LNCAP (cell line): Measurements from ENCODE around the gene HIPK1.

Experiments
- TF ChIP-seq, protein P1 (sequence below): fragments of 450-650 bp; IDR thresholded peaks from 2 replicates; pipeline ENCODE4 v1.5.1; 2017; ENCODE audit warnings: mild to moderate bottlenecking

The HIPK1 gene

DNA sequence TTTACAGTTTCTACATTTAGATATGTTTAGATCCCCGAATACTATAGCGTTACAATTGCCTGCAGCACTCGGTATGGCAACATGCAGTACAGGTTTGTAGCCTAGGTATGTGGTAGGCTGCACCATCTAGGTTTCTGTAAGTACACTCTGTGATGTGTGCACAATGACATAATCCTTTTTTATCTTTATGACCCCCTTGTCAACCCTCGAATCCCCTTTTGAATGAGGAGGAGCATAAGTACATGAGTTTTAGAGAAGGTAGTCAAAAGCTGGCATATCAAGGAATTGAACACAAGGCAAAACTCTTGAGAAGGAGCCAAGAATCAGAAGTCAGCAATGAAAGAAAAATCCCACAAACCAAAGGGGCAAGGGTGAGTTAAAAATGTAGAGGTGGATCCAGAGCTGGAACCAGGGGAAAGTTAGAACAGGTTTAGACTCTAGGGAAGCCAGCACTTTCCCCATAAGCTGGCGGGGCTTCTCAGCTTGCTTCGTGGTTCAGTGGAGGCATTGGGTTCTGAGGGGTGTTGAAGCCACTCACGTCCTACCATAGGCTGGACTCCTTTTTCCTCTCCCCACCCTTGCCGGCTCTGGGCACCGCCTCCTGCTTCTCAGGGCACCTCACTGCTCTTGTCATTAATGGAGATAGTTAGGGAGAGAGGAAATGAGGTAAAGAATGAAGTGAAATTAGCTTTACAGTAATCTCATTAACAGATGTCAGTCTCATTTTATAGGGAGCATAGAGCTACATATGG, 81.5 kb downstream of the HIPK1 start:
- TF ChIP-seq, protein P1, sequence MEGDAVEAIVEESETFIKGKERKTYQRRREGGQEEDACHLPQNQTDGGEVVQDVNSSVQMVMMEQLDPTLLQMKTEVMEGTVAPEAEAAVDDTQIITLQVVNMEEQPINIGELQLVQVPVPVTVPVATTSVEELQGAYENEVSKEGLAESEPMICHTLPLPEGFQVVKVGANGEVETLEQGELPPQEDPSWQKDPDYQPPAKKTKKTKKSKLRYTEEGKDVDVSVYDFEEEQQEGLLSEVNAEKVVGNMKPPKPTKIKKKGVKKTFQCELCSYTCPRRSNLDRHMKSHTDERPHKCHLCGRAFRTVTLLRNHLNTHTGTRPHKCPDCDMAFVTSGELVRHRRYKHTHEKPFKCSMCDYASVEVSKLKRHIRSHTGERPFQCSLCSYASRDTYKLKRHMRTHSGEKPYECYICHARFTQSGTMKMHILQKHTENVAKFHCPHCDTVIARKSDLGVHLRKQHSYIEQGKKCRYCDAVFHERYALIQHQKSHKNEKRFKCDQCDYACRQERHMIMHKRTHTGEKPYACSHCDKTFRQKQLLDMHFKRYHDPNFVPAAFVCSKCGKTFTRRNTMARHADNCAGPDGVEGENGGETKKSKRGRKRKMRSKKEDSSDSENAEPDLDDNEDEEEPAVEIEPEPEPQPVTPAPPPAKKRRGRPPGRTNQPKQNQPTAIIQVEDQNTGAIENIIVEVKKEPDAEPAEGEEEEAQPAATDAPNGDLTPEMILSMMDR, result no peak

GRCh38 chr1:114011796-114012195, 82.7 kb downstream of the HIPK1 start:
- TF ChIP-seq, protein P1, result no peak

- TF ChIP-seq, protein P1, result no peak
These were observed 86.0 kb downstream of the HIPK1 start for GRCh38 chr1:114015075-114015474.

- TF ChIP-seq, protein P1, result no peak
These were observed 92.6 kb downstream of the HIPK1 start for GRCh38 chr1:114021665-114022099.

DNA sequence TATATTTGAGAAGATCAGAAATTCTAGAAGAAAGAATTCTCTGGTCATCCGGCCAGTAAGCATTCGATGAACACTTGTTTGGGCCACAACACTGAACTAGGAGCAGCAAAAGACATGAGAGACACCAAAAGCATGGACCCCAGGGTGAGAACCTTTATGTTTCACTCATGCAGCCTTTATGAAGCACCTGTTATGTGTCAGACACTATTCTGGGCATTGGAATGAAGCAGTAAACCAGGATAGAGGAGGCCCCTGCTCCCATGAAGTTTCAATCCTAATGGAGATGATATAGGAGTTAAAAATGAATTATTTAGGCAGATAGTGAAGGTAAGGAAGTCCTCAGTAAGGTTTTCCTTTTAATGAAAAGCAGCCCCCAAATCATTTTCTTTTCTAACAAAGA, 93.8 kb downstream of the HIPK1 start:
- TF ChIP-seq, protein P1, result no peak

GRCh38 chr1:114023377-114023776, 94.3 kb downstream of the HIPK1 start:
- TF ChIP-seq, protein P1, result no peak

- TF ChIP-seq, protein P1, result no peak
These were observed 94.9 kb downstream of the HIPK1 start for GRCh38 chr1:114024049-114024448.
